Hepatocyte (in vitro differentiated cells): ENCODE results near the gene RHOBTB3. TPM values are rescaled to one million over a fixed set of nuclear protein-coding genes. Genes with fewer than 3 reads are reported as not detected.

Experiments
- DNase-seq: peaks from one replicate; pipeline ENCODE4 v3.0.0-alpha.2; 2016; ENCODE audit warnings: low spot score
- H2AFZ ChIP-seq: fragments of 200-600 bp; sonication (generic); 2 replicates; pipeline ENCODE4 v1.6.0; 2016; ENCODE audit warnings: antibody characterized with exemption, mild to moderate bottlenecking
- H3K27ac ChIP-seq: fragments of 200-600 bp; sonication (generic); 2 replicates; pipeline ENCODE4 v1.5.1; 2016; ENCODE audit warnings: mild to moderate bottlenecking
- H3K27me3 ChIP-seq: fragments of 200-600 bp; sonication (generic); 2 replicates; pipeline ENCODE4 v1.6.1; 2016
- H3K36me3 ChIP-seq: fragments of 200-600 bp; sonication (generic); replicated peaks from 2 replicates; pipeline ENCODE4 v1.5.1; 2016; ENCODE audit warnings: low read depth; ENCODE audit not compliant: insufficient read depth
- H3K4me1 ChIP-seq: fragments of 200-600 bp; sonication (generic); 2 replicates; pipeline ENCODE4 v1.5.1; 2016; ENCODE audit warnings: mild to moderate bottlenecking, moderate library complexity; ENCODE audit not compliant: insufficient read depth
- H3K4me2 ChIP-seq: fragments of 200-600 bp; sonication (generic); 2 replicates; pipeline ENCODE4 v1.6.0; 2016
- H3K4me3 ChIP-seq: fragments of 200-600 bp; sonication (generic); 2 replicates; pipeline ENCODE4 v1.5.1; 2016; ENCODE audit warnings: mild to moderate bottlenecking
- H3K79me2 ChIP-seq: fragments of 200-600 bp; sonication (generic); 2 replicates; pipeline ENCODE4 v1.6.0; 2017; ENCODE audit warnings: mild to moderate bottlenecking
- H3K9me2 ChIP-seq: fragments of 200-600 bp; sonication (generic); replicated peaks from 2 replicates; pipeline ENCODE4 v1.6.0; 2017; ENCODE audit warnings: mild to moderate bottlenecking; ENCODE audit not compliant: insufficient read depth
- H3K9me3 ChIP-seq: fragments of 200-600 bp; sonication (generic); 2 replicates; pipeline ENCODE4 v1.5.1; 2016; ENCODE audit warnings: low read depth, mild to moderate bottlenecking
- H4K20me1 ChIP-seq: fragments of 200-600 bp; sonication (generic); 2 replicates; pipeline ENCODE4 v1.6.0; 2016; ENCODE audit warnings: mild to moderate bottlenecking; ENCODE audit not compliant: insufficient read depth, poor library complexity, severe bottlenecking
- CTCF ChIP-seq: fragments of 200-600 bp; sonication (generic); IDR thresholded peaks from 2 replicates; pipeline ENCODE4 v1.5.1; 2016; ENCODE audit warnings: antibody characterized with exemption, mild to moderate bottlenecking; ENCODE audit not compliant: poor library complexity
- EZH2 ChIP-seq: fragments of 200-600 bp; sonication (generic); IDR thresholded peaks from 2 replicates; pipeline ENCODE4 v1.6.1; 2016; ENCODE audit warnings: antibody characterized with exemption, mild to moderate bottlenecking, borderline replicate concordance
- EZH2phosphoT487 ChIP-seq: fragments of 200-600 bp; sonication (generic); IDR thresholded peaks from one replicate; pipeline ENCODE4 v1.6.1; 2018; ENCODE audit warnings: antibody characterized with exemption, mild to moderate bottlenecking, low read depth, moderate library complexity; ENCODE audit not compliant: unreplicated experiment, severe bottlenecking
- WGBS: methylation state at CpG from one replicate; pipeline ENCODE4 v1.1.6; 2016; ENCODE audit warnings: low lambda C conversion rate; ENCODE audit errors: missing lambda C conversion rate; 5-methylcytosine and 5-hydroxymethylcytosine counted together
- polyA plus RNA-seq: library from polyadenylated mRNA; unstranded; fragments of >200 nt; fragmentation: Nextera tagmentation; extraction: Ambion mirVana; gene quantifications from 2 replicates; pipeline ENCODE4 v1.2.1, GENCODE V29; 2016
- total RNA-seq: library from RNA; depleted of rRNA; stranded (reverse); fragments of >200 nt; gene quantifications from 2 replicates; pipeline ENCODE4 v1.2.3, GENCODE V29; 2014

The RHOBTB3 gene
- total and polyA plus RNA-seq, 2 experiments from 2014 or later = 91.3 to 126 TPM

- no peak for DNase-seq
- H3K4me1 ChIP-seq = peaks cover 12% of the 10 kb centered on the region
Observed at GRCh38 chr5:95801532-95801931, 70.4 kb downstream of the RHOBTB3 start.

GRCh38 chr5:95801961-95802360 lies 70.8 kb downstream of the RHOBTB3 start:
- Histone ChIP-seq H3K27ac (peak overlapping the region; percentile 92), H3K4me3 (no peak overlapping the region)
- 81% methylated on average over 3 of the region's 3 CpGs for WGBS

More at GRCh38 chr5:95801532-95801931, 70.4 kb downstream of the RHOBTB3 start:
- Histone ChIP-seq H3K36me3 (no peaks in the 10 kb centered on the region), H3K4me3 (no peak overlapping the region), H4K20me1 (no peaks in the 10 kb centered on the region), H3K4me2 (no peak overlapping the region), H3K79me2 (no peaks in the 10 kb centered on the region), H3K9me2 (no peaks in the 10 kb centered on the region), H2AFZ (no peak overlapping the region), H3K27me3 (no peaks in the 10 kb centered on the region), H3K9me3 (no peaks in the 10 kb centered on the region), H3K27ac (peak overlapping the region; percentile 92)
- TF ChIP-seq EZH2phosphoT487 (no peak), EZH2 (no peak), CTCF (no peak)
- whole genome bisulfite sequencing = 59% methylated on average over 2 of the region's 2 CpGs

GRCh38 chr5:95803271-95804148 lies 72.4 kb downstream of the RHOBTB3 start:
- Histone ChIP-seq H3K4me2 (peak overlapping the region; percentile 42), H3K36me3 (no peaks in the 10 kb centered on the region), H3K9me2 (no peaks in the 10 kb centered on the region), H2AFZ (no peak overlapping the region), H3K27me3 (no peaks in the 10 kb centered on the region), H3K79me2 (no peaks in the 10 kb centered on the region), H3K9me3 (no peaks in the 10 kb centered on the region), H3K4me3 (no peak overlapping the region), H3K27ac (peak overlapping the region; percentile 92), H3K4me1 (peaks cover 12% of the 10 kb centered on the region), H4K20me1 (no peaks in the 10 kb centered on the region)
- DNase-seq = peak; percentile 60
- TF ChIP-seq CTCF (no peak), EZH2 (no peak), EZH2phosphoT487 (no peak)
- WGBS = 58% methylated on average over 6 of the region's 6 CpGs

More at GRCh38 chr5:95801961-95802360, 70.8 kb downstream of the RHOBTB3 start:
- no peak overlapping the region for H2AFZ ChIP-seq
- H3K9me2 ChIP-seq = no peaks in the 10 kb centered on the region
- H3K79me2 ChIP-seq = no peaks in the 10 kb centered on the region
- H3K9me3 ChIP-seq = no peaks in the 10 kb centered on the region
- H3K27me3 ChIP-seq = no peaks in the 10 kb centered on the region
- no peaks in the 10 kb centered on the region for H3K36me3 ChIP-seq
- DNase-seq = no peak
- TF ChIP-seq CTCF (no peak), EZH2phosphoT487 (no peak), EZH2 (no peak)
- H3K4me2 ChIP-seq = no peak overlapping the region
- H3K4me1 ChIP-seq = peaks cover 12% of the 10 kb centered on the region
- H4K20me1 ChIP-seq = no peaks in the 10 kb centered on the region
